ENCODE data around the gene CYP2R1. TPM values are rescaled to one million over a fixed set of nuclear protein-coding genes. Genes with fewer than 3 reads are reported as not detected.

CYP2R1 gene
- total and polyA plus RNA-seq, 2 of the 13 experiments (the other 11 are each of a cell fraction or from before 2014, with no cell fraction given): 0.59 to 0.60 TPM

GRCh38 chr11:14907411-14908213 is 15.6 kb upstream of the CYP2R1 start (continued):
- TF ChIP-seq RAD21 (CRISPR knock-in tag; IDR thresholded peaks at IDR 0.05) (peak; percentile 55; the same call in 1 of the 2 replicates), PCBP2 (optimal IDR thresholded peaks at IDR 0.05; ENCODE audit: low read depth, low read length, poor library complexity, severe bottlenecking) (no peak), TFAP4 (IDR thresholded peaks at IDR 0.05; ENCODE audit: borderline replicate concordance, low read depth) (peak; percentile 23; the same call in 1 of the 2 replicates), JDP2 (CRISPR knock-in tag; IDR thresholded peaks at IDR 0.05; ENCODE audit: borderline replicate concordance) (no peak), STAT5B (CRISPR knock-in tag; IDR thresholded peaks at IDR 0.05) (no peak), ZNF839 (CRISPR knock-in tag; IDR thresholded peaks at IDR 0.05; ENCODE audit: borderline replicate concordance) (no peak), ELF1 (CRISPR knock-in tag; IDR thresholded peaks at IDR 0.05) (no peak), KAT8 (CRISPR knock-in tag; IDR thresholded peaks at IDR 0.05) (no peak; the same call in 1 of the 2 replicates), ZBTB8A (CRISPR knock-in tag; IDR thresholded peaks at IDR 0.05; ENCODE audit: borderline replicate concordance, low read depth) (no peak), ZNF619 (CRISPR knock-in tag; IDR thresholded peaks at IDR 0.05) (no peak), ZMYM3 (CRISPR knock-in tag; IDR thresholded peaks at IDR 0.05) (no peak; the same call in none of the 2 replicates), ZNF878 (CRISPR knock-in tag; IDR thresholded peaks at IDR 0.05) (no peak), PCBP1 (IDR thresholded peaks at IDR 0.05; ENCODE audit: borderline replicate concordance, low read depth, low read length) (0 out of 2 replicates have a peak, but pooled peaks have one; percentile 44), ZFP36L1 (CRISPR knock-in tag; IDR thresholded peaks at IDR 0.05) (no peak), RFXANK (CRISPR knock-in tag; IDR thresholded peaks at IDR 0.05) (no peak), ZBTB7B (CRISPR knock-in tag; IDR thresholded peaks at IDR 0.05) (no peak), TP53 (CRISPR knock-in tag; conservative IDR thresholded peaks at IDR 0.05) (no peak)
- TF ChIP-seq, protein P1, sequence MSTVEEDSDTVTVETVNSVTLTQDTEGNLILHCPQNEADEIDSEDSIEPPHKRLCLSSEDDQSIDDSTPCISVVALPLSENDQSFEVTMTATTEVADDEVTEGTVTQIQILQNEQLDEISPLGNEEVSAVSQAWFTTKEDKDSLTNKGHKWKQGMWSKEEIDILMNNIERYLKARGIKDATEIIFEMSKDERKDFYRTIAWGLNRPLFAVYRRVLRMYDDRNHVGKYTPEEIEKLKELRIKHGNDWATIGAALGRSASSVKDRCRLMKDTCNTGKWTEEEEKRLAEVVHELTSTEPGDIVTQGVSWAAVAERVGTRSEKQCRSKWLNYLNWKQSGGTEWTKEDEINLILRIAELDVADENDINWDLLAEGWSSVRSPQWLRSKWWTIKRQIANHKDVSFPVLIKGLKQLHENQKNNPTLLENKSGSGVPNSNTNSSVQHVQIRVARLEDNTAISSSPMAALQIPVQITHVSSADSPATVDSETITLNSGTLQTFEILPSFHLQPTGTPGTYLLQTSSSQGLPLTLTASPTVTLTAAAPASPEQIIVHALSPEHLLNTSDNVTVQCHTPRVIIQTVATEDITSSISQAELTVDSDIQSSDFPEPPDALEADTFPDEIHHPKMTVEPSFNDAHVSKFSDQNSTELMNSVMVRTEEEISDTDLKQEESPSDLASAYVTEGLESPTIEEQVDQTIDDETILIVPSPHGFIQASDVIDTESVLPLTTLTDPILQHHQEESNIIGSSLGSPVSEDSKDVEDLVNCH (CRISPR knock-in tag; IDR thresholded peaks at IDR 0.05): no peak
- TF ChIP-seq, protein P2, sequence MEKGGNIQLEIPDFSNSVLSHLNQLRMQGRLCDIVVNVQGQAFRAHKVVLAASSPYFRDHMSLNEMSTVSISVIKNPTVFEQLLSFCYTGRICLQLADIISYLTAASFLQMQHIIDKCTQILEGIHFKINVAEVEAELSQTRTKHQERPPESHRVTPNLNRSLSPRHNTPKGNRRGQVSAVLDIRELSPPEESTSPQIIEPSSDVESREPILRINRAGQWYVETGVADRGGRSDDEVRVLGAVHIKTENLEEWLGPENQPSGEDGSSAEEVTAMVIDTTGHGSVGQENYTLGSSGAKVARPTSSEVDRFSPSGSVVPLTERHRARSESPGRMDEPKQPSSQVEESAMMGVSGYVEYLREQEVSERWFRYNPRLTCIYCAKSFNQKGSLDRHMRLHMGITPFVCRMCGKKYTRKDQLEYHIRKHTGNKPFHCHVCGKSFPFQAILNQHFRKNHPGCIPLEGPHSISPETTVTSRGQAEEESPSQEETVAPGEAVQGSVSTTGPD (CRISPR knock-in tag; IDR thresholded peaks at IDR 0.05): no peak

Measured in HepG2 (cell line).